CD4-positive, alpha-beta T cell (primary cell): ENCODE data around the gene RBFOX1. TPM values are rescaled to one million over a fixed set of nuclear protein-coding genes. Genes with fewer than 3 reads are reported as not detected.

Source experiments
- ATAC-seq: fragments of 200-7000 bp; cut with Tn5 transposase; one replicate; pipeline ENCODE4 v1.10.0; 2022; ENCODE audit warnings: mild to moderate bottlenecking; ENCODE audit not compliant: poor library complexity
- CTCF ChIA-PET: fragments of 350-600 bp; sonication (Branson Sonifier 250); formaldehyde crosslinking; loops from one replicate; lab custom pipeline; 2021; ENCODE audit warnings: antibody characterized with exemption, inconsistent platforms; lab: Charles Lee
- POLR2A ChIA-PET: fragments of 350-600 bp; sonication (Branson Sonifier 250); formaldehyde crosslinking; loops from one replicate; lab custom pipeline; 2021; ENCODE audit warnings: antibody characterized with exemption, inconsistent platforms; lab: Charles Lee
- DNase-seq, 14 experiments: peaks; one replicate each; pipeline ENCODE4 v3.0.0-alpha.2; 2013 to 2020; ENCODE audit warnings: mixed read lengths in 2 of 14
- H3K27ac ChIP-seq, 2 donors: one replicate each; pipeline versions ENCODE4 v1.5.1 to v1.7.0; 2013; ENCODE audit warnings: low read length in 2 of 2, low read depth in 1 of 2, mild to moderate bottlenecking in 1 of 2
- H3K27me3 ChIP-seq, 2 experiments: 1 replicate in 1 of 2; 2 replicates in 1 of 2; pipeline versions ENCODE4 v1.6.1 to v1.7.0; 2013; ENCODE audit warnings: low read length in 2 of 2, control low read depth in 1 of 2, mild to moderate bottlenecking in 1 of 2, moderate library complexity in 1 of 2; ENCODE audit not compliant: insufficient read depth in 2 of 2, control insufficient read depth in 1 of 2
- H3K36me3 ChIP-seq: one replicate; pipeline ENCODE4 v1.6.1; 2013; ENCODE audit warnings: low read length, control low read depth; ENCODE audit not compliant: insufficient read depth
- H3K4me1 ChIP-seq: one replicate; pipeline ENCODE4 v1.6.1; 2013; ENCODE audit warnings: low read length, control low read depth; ENCODE audit not compliant: insufficient read depth
- H3K4me3 ChIP-seq: one replicate; pipeline ENCODE4 v1.5.1; 2013; ENCODE audit warnings: mild to moderate bottlenecking, low read length, moderate library complexity
- H3K9me3 ChIP-seq, 2 experiments: 1 replicate in 1 of 2; 2 replicates in 1 of 2; pipeline versions ENCODE4 v1.6.1 to v1.7.0; 2013; ENCODE audit warnings: low read length in 2 of 2, mild to moderate bottlenecking in 2 of 2, control low read depth in 1 of 2, moderate library complexity in 1 of 2; ENCODE audit not compliant: control insufficient read depth in 1 of 2, insufficient read depth in 1 of 2
- H3K27ac Mint-ChIP-seq: one replicate; pipeline ENCODE4 v1.8.0; 2020; ENCODE audit warnings: mixed read lengths
- H3K27me3 Mint-ChIP-seq: one replicate; pipeline ENCODE4 v1.8.0; 2021; ENCODE audit warnings: mixed read lengths
- H3K36me3 Mint-ChIP-seq: one replicate; pipeline ENCODE4 v1.8.0; 2021; ENCODE audit warnings: low read depth, mixed read lengths
- H3K4me1 Mint-ChIP-seq: one replicate; pipeline ENCODE4 v1.8.0; 2021; ENCODE audit warnings: low read depth, mixed read lengths
- H3K4me3 Mint-ChIP-seq: one replicate; pipeline ENCODE4 v1.8.0; 2020; ENCODE audit warnings: mild to moderate bottlenecking, mixed read lengths
- H3K9me3 Mint-ChIP-seq: one replicate; pipeline ENCODE4 v1.8.0; 2020; ENCODE audit warnings: mixed read lengths
- CTCF ChIP-seq: fragments of 200-600 bp; IDR thresholded peaks from one replicate; pipeline ENCODE4 v1.8.0; 2022; ENCODE audit warnings: antibody characterized with exemption, mild to moderate bottlenecking
- intact Hi-C, 2 experiments: fragments of 100-400 bp; cut with DNase I in 1 of 2; cut with micrococcal nuclease in 1 of 2; formaldehyde crosslinking; loops; one replicate each; pipeline versions ENCODE4 v1.15.1 to v1.9.0; 2023 to 2025; cut with DNase I, micrococcal nuclease
- total RNA-seq, 174 experiments: library from RNA in 2 of 174; stranded (reverse) in 2 of 174; gene quantifications; one replicate each; pipeline ENCODE4 v1.2.3 and lab custom pipeline; 2021 to 2026

The RBFOX1 gene
- total RNA-seq, 2 experiments from 2014 or later: not detected

GRCh38 chr16:7487574-7488323 lies 155.1 kb downstream of the RBFOX1 start:
- no peaks in the 10 kb centered on the region for H3K27me3 ChIP-seq
- Mint-ChIP-seq H3K27ac (no peak overlapping the region), H3K9me3 (peaks cover 9% of the 10 kb centered on the region), H3K4me1 (no peaks in the 10 kb centered on the region), H3K36me3 (no peaks in the 10 kb centered on the region), H3K27me3 (no peaks in the 10 kb centered on the region), H3K4me3 (no peak overlapping the region)
- CTCF ChIA-PET: no interaction called here
- DNase-seq (no peak), ATAC-seq (no peak)
- intact Hi-C loops: no loop called here
- H3K36me3 ChIP-seq: no peaks in the 10 kb centered on the region
- no peak overlapping the region for H3K4me3 ChIP-seq
- H3K4me1 ChIP-seq: no peaks in the 10 kb centered on the region
- H3K9me3 ChIP-seq: peaks cover 0 to 5% of the 10 kb centered on the region in 2 experiments
- TF ChIP-seq CTCF: no peak
- POLR2A ChIA-PET: no interaction called here
- H3K27ac ChIP-seq: no peak overlapping the region

GRCh38 chr16:7492122-7492521 lies 159.5 kb downstream of the RBFOX1 start:
- Mint-ChIP-seq H3K27ac (no peak overlapping the region), H3K9me3 (peaks cover 8% of the 10 kb centered on the region), H3K27me3 (no peaks in the 10 kb centered on the region), H3K4me3 (no peak overlapping the region), H3K36me3 (no peaks in the 10 kb centered on the region), H3K4me1 (no peaks in the 10 kb centered on the region)
- intact Hi-C loops: no loop called here
- Histone ChIP-seq H3K36me3 (no peaks in the 10 kb centered on the region), H3K27ac (no peak overlapping the region), H3K9me3 (peaks cover 0 to 9% of the 10 kb centered on the region in 2 experiments), H3K4me3 (no peak overlapping the region), H3K27me3 (no peaks in the 10 kb centered on the region), H3K4me1 (no peaks in the 10 kb centered on the region)
- POLR2A ChIA-PET: no interaction called here
- CTCF ChIA-PET: no interaction called here
- DNase-seq: no peak
- no peak for TF ChIP-seq CTCF
- no peak for ATAC-seq

GRCh38 chr16:7493133-7493532 lies 160.5 kb downstream of the RBFOX1 start:
- Mint-ChIP-seq H3K4me1 (no peaks in the 10 kb centered on the region), H3K9me3 (peaks cover 8% of the 10 kb centered on the region), H3K27me3 (no peaks in the 10 kb centered on the region), H3K36me3 (no peaks in the 10 kb centered on the region), H3K27ac (no peak overlapping the region), H3K4me3 (no peak overlapping the region)
- DNase-seq: no peak
- Histone ChIP-seq H3K4me1 (no peaks in the 10 kb centered on the region), H3K4me3 (no peak overlapping the region), H3K9me3 (peaks cover 0 to 9% of the 10 kb centered on the region in 2 experiments), H3K36me3 (no peaks in the 10 kb centered on the region), H3K27ac (no peak overlapping the region), H3K27me3 (no peaks in the 10 kb centered on the region)
- ATAC-seq: no peak
- no peak for TF ChIP-seq CTCF
- ChIA-PET POLR2A (no interaction called here), CTCF (no interaction called here)
- intact Hi-C loops: no loop called here
